ENCODE results near the gene PRKAR1B.

PRKAR1B gene

DNA sequence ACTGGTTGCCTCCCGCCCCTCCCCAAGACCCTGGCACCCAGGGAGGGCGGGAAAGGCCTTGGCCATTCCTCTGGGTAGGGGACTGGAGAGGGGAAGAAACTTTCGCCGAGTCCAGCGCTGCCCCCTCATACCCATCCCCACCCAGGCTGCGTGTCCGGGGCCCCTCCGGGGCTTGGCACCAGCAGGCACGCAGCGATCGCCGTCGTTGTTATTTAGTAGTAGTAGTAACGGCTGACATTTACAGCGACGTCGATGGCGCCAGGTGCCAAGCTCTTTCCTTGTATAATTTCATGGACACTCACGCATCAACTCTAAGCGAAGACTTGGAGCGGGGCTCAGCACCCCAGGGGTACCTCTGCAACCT, 204.1 kb downstream of the PRKAR1B start:
- Histone ChIP-seq H3K4me2 (ENCODE audit: insufficient read depth, low read length, poor library complexity, severe bottlenecking) (peak overlapping the region; percentile 73), H3K36me3 (replicated peaks in 1 of 2; ENCODE audit: control insufficient read depth in 2 of 2, insufficient read depth in 2 of 2, low read length in 2 of 2) (no peaks in the 10 kb centered on the region), H4K91ac (ENCODE audit: low read depth, low read length, poor library complexity) (no peak overlapping the region), H3K27ac (replicated peaks; ENCODE audit: low read length) (no peak overlapping the region), H3K9me3 (replicated peaks in 1 of 2; ENCODE audit: control insufficient read depth in 2 of 2, insufficient read depth in 1 of 2, low read depth in 1 of 2, low read length in 2 of 2) (peaks cover 0 to 2% of the 10 kb centered on the region in 2 donors), H4K8ac (ENCODE audit: low read depth, low read length) (no peak overlapping the region), H3K4ac (ENCODE audit: low read length) (no peak overlapping the region), H3K27me3 (ENCODE audit: control insufficient read depth in 3 of 3, insufficient read depth in 3 of 3, low read depth in 1 of 3, low read length in 3 of 3) (peaks cover 31 to 77% (median 53%) of the 10 kb centered on the region in 3 experiments), H3K4me1 (ENCODE audit: control insufficient read depth in 2 of 2, insufficient read depth in 1 of 2, low read depth in 1 of 2, low read length in 2 of 2) (peaks cover 7 to 14% of the 10 kb centered on the region in 2 donors), H3K14ac (ENCODE audit: low read length) (peak overlapping the region; percentile 90), H2BK120ac (ENCODE audit: low read depth, low read length) (peak overlapping the region; percentile 96), H3K18ac (ENCODE audit: low read length) (peak overlapping the region; percentile 85), H2AFZ (ENCODE audit: low read length) (no peak overlapping the region), H3K4me3 (ENCODE audit: low read length in 2 of 2) (no peak overlapping the region), H3K9ac (ENCODE audit: low read depth, low read length, poor library complexity) (no peak overlapping the region), H2BK15ac (ENCODE audit: low read length) (peak overlapping the region; percentile 37), H2AK5ac (ENCODE audit: low read depth, low read length) (peak overlapping the region; percentile 81), H3K79me1 (ENCODE audit: low read depth, low read length) (no peaks in the 10 kb centered on the region), H2BK12ac (ENCODE audit: low read length) (peak overlapping the region; percentile 6), H3K23ac (ENCODE audit: low read depth, low read length, poor library complexity) (peak overlapping the region; percentile 95), H2BK5ac (ENCODE audit: low read length) (peak overlapping the region; percentile 35)
- no CpG with 5 or more reads among the region's 21 CpGs for WGBS, 2 donors (ENCODE audit: extremely low coverage in 2 of 2, insufficient read length in 2 of 2, insufficient replicate concordance in 1 of 2)
- no peak for DNase-seq (ENCODE audit: low spot score)

DNA sequence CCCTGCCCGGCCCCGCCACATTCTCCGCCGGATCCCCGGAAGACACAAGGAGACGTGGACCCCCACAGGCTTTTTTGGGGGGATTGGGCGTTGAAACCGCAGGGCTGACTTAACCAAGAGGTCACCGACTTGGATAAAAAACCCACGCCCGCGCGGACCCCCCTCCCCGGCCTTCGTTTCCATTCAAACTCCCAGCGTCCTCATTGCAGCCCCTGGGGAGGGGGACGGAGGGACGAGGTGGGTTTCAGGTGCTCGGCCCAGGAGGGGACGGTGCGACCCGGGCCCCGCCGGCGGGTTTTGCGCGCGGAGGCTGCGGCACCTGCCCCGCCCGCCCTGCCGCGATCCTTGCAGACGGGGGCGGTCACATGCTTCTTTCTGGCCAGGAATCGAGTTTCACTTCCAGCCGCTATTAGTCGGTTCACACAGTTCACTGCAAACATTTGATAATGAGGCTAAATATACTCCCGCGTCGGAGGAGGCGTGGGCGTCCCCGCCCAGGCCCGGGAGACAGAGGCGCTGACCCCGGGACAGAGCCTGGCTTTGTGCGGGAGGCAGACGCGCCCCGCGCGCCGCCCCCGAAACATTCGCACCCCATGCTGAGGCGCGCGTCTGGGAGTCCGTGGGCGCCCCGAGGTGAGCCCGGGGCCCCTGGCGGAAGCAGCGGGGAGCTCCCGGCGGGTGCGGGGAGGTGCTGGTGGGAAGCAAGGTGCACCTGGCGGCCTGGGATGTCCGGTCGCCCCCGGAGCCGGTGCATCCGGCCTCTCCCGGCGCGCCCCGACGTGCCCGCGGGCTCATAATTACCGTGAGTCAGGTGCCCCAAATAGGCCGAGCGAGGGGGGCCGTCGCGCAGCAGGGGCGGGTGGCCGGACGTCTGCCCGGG, 204.8 kb downstream of the PRKAR1B start:
- Histone ChIP-seq H3K4me1 (ENCODE audit: control insufficient read depth in 2 of 2, insufficient read depth in 1 of 2, low read depth in 1 of 2, low read length in 2 of 2) (peaks cover 7 to 14% of the 10 kb centered on the region in 2 donors), H2BK120ac (ENCODE audit: low read depth, low read length) (peak overlapping the region; percentile 96), H2AK5ac (ENCODE audit: low read depth, low read length) (peak overlapping the region; percentile 99), H3K4me2 (ENCODE audit: insufficient read depth, low read length, poor library complexity, severe bottlenecking) (peak overlapping the region; percentile 73), H2BK15ac (ENCODE audit: low read length) (peak overlapping the region; percentile 37), H3K4me3 (ENCODE audit: low read length in 2 of 2) (peak overlapping the region in 1 of 2 donors; percentile 57), H2BK12ac (ENCODE audit: low read length) (peak overlapping the region; percentile 6), H3K36me3 (replicated peaks in 1 of 2; ENCODE audit: control insufficient read depth in 2 of 2, insufficient read depth in 2 of 2, low read length in 2 of 2) (no peaks in the 10 kb centered on the region), H4K8ac (ENCODE audit: low read depth, low read length) (no peak overlapping the region), H3K14ac (ENCODE audit: low read length) (peak overlapping the region; percentile 63), H3K18ac (ENCODE audit: low read length) (peak overlapping the region; percentile 85), H4K91ac (ENCODE audit: low read depth, low read length, poor library complexity) (no peak overlapping the region), H3K27me3 (ENCODE audit: control insufficient read depth in 3 of 3, insufficient read depth in 3 of 3, low read depth in 1 of 3, low read length in 3 of 3) (peaks cover 31 to 82% (median 59%) of the 10 kb centered on the region in 3 experiments), H2BK5ac (ENCODE audit: low read length) (peak overlapping the region; percentile 35), H3K4ac (ENCODE audit: low read length) (no peak overlapping the region), H3K27ac (replicated peaks; ENCODE audit: low read length) (no peak overlapping the region), H3K9me3 (replicated peaks in 1 of 2; ENCODE audit: control insufficient read depth in 2 of 2, insufficient read depth in 1 of 2, low read depth in 1 of 2, low read length in 2 of 2) (no peaks in the 10 kb centered on the region), H3K23ac (ENCODE audit: low read depth, low read length, poor library complexity) (peak overlapping the region; percentile 95), H3K79me1 (ENCODE audit: low read depth, low read length) (no peaks in the 10 kb centered on the region), H2AFZ (ENCODE audit: low read length) (peak overlapping the region; percentile 40), H3K9ac (ENCODE audit: low read depth, low read length, poor library complexity) (peak overlapping the region; percentile 44)
- WGBS, 2 donors (ENCODE audit: extremely low coverage in 2 of 2, insufficient read length in 2 of 2, insufficient replicate concordance in 1 of 2), result no CpG with 5 or more reads among the region's 91 CpGs
- DNase-seq (ENCODE audit: low spot score), result no peak

DNA sequence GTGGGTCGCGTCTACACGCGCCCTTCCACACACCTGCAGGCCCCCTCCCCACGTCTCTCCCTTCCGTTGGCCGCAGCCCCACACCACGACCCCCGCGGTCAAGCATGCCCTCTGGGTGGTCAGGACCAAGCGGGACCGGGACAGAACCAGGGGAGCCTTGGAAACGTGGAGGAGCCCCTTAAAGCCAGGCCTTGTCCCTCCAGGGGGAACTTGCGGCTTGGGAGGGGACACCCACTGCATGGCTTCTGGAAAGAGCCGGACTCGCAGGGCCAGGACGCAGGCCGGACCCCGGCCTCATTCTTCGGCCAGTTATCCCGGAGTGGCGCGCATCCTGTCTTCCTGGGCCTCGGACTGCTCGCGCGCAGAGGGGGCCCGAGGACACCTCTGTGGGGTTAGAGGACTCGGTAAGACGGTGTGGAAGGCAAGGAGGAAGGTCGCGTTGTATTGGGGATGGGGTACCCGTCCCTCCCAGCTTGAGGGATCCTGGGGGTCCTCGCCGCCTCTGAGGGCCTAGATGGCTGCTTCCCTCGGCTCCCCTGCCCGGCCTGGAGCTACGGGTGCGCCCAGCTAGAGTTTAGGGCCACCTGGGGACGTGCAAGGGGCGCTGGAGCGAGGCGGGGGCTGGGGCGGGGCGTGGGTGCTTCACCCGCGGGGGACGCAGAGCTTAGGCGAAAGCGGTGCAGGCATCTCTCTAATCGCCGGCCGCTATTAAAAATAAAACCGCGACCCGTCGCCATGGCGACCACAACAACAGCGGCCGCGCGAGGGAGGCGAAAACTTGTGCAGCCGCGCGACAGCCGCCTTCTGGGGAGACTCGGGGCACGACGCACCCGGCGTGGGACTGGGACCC, 205.6 kb downstream of the PRKAR1B start:
- Histone ChIP-seq H3K4me3 (ENCODE audit: low read length in 2 of 2) (peak overlapping the region in 1 of 2 donors; percentile 57), H3K18ac (ENCODE audit: low read length) (peak overlapping the region; percentile 91), H3K9ac (ENCODE audit: low read depth, low read length, poor library complexity) (peak overlapping the region; percentile 44), H2BK5ac (ENCODE audit: low read length) (no peak overlapping the region), H2AK5ac (ENCODE audit: low read depth, low read length) (peak overlapping the region; percentile 99), H3K4me1 (ENCODE audit: control insufficient read depth in 2 of 2, insufficient read depth in 1 of 2, low read depth in 1 of 2, low read length in 2 of 2) (peaks cover 11 to 16% of the 10 kb centered on the region in 2 donors), H3K4ac (ENCODE audit: low read length) (peak overlapping the region; percentile 37), H3K9me3 (replicated peaks in 1 of 2; ENCODE audit: control insufficient read depth in 2 of 2, insufficient read depth in 1 of 2, low read depth in 1 of 2, low read length in 2 of 2) (no peaks in the 10 kb centered on the region), H2BK120ac (ENCODE audit: low read depth, low read length) (peak overlapping the region; percentile 47), H3K36me3 (replicated peaks in 1 of 2; ENCODE audit: control insufficient read depth in 2 of 2, insufficient read depth in 2 of 2, low read length in 2 of 2) (no peaks in the 10 kb centered on the region), H2BK15ac (ENCODE audit: low read length) (peak overlapping the region; percentile 77), H2BK12ac (ENCODE audit: low read length) (no peak overlapping the region), H3K4me2 (ENCODE audit: insufficient read depth, low read length, poor library complexity, severe bottlenecking) (peak overlapping the region; percentile 73), H2AFZ (ENCODE audit: low read length) (no peak overlapping the region), H4K91ac (ENCODE audit: low read depth, low read length, poor library complexity) (no peak overlapping the region), H3K14ac (ENCODE audit: low read length) (no peak overlapping the region), H3K27ac (replicated peaks; ENCODE audit: low read length) (no peak overlapping the region), H3K27me3 (ENCODE audit: control insufficient read depth in 3 of 3, insufficient read depth in 3 of 3, low read depth in 1 of 3, low read length in 3 of 3) (peaks cover 31 to 85% (median 67%) of the 10 kb centered on the region in 3 experiments), H4K8ac (ENCODE audit: low read depth, low read length) (no peak overlapping the region), H3K79me1 (ENCODE audit: low read depth, low read length) (no peaks in the 10 kb centered on the region), H3K23ac (ENCODE audit: low read depth, low read length, poor library complexity) (peak overlapping the region; percentile 44)
- WGBS, 2 donors (ENCODE audit: extremely low coverage in 2 of 2, insufficient read length in 2 of 2, insufficient replicate concordance in 1 of 2), result no CpG with 5 or more reads among the region's 72 CpGs
- no peak for DNase-seq (ENCODE audit: low spot score)

All from neuronal stem cell (in vitro differentiated cells).